HL-60 (cell line): ENCODE measurements around the gene CHRNA1.

ENCODE experiments used
- DNase-seq, 2 experiments: peaks; one replicate each; pipeline ENCODE4 v3.0.0-alpha.2; 2010 to 2020; ENCODE audit warnings: low read depth in 1 of 2, low spot score in 1 of 2
- H3K27ac ChIP-seq: fragments of 250-450 bp; sonication (Bioruptor Pico); replicated peaks from 2 replicates; pipeline ENCODE4 v1.5.1; 2020; ENCODE audit warnings: mild to moderate bottlenecking, moderate library complexity
- H3K27me3 ChIP-seq: fragments of 250-450 bp; sonication (Bioruptor Pico); 2 replicates; pipeline ENCODE4 v1.5.1; 2021; ENCODE audit warnings: mild to moderate bottlenecking, moderate library complexity; ENCODE audit not compliant: insufficient read depth, poor library complexity, severe bottlenecking
- H3K4me3 ChIP-seq: replicated peaks from 2 replicates; pipeline ENCODE4 v1.5.1; 2011; ENCODE audit warnings: mild to moderate bottlenecking, control low read depth, low read length; ENCODE audit not compliant: insufficient read depth
- CTCF ChIP-seq: IDR thresholded peaks from one replicate; pipeline ENCODE4 v1.5.1; 2011; ENCODE audit warnings: low read length, control low read depth, inconsistent platforms; ENCODE audit not compliant: insufficient read depth
- GABPA ChIP-seq: IDR thresholded peaks from 2 replicates; pipeline ENCODE4 v1.6.1; 2012; ENCODE audit warnings: low read depth
- POLR2AphosphoS5 ChIP-seq: IDR thresholded peaks from 2 replicates; pipeline ENCODE4 v1.6.1; 2012; ENCODE audit warnings: low read depth
- REST ChIP-seq: IDR thresholded peaks from 2 replicates; pipeline ENCODE4 v1.6.1; 2012; ENCODE audit warnings: low read depth; ENCODE audit not compliant: insufficient replicate concordance
- SPI1 ChIP-seq: IDR thresholded peaks from 2 replicates; pipeline ENCODE4 v1.6.1; 2012; ENCODE audit warnings: low read depth, mild to moderate bottlenecking, borderline replicate concordance
- long read RNA-seq: library from polyadenylated mRNA; unstranded; transcript quantifications from one replicate; pipeline ENCODE4 v2.0.0, GENCODE V29; 2020

The CHRNA1 gene
- long read RNA-seq: 0 reads

GRCh38 chr2:174764280-174765255, at the start of gene CHRNA1:
CHRNA1 (minus strand) TSS chr2:174764472; CDS start chr2:174764394, 78 bp downstream.
- no peak within 1 kb of the TSS for H3K27ac ChIP-seq
- H3K27me3 ChIP-seq: peaks cover 11% of the 10 kb centered on the region

GRCh38 chr2:174812037-174812436, 47.8 kb upstream of the CHRNA1 start:
- Histone ChIP-seq H3K4me3 (no peak overlapping the region), H3K27ac (no peak overlapping the region), H3K27me3 (peaks cover 12% of the 10 kb centered on the region)
- TF ChIP-seq SPI1: no peak
- TF ChIP-seq GABPA: no peak
- TF ChIP-seq REST: no peak
- no peak for TF ChIP-seq POLR2AphosphoS5
- no peak for TF ChIP-seq CTCF
- no peak for DNase-seq

More at GRCh38 chr2:174764280-174765255, at the start of gene CHRNA1:
- DNase-seq: no peak
- TF ChIP-seq GABPA (no peak), POLR2AphosphoS5 (no peak), REST (no peak), CTCF (no peak), SPI1 (no peak)
- H3K4me3 ChIP-seq: no peak within 1 kb of the TSS

- no peak for TF ChIP-seq CTCF
- DNase-seq: no peak
- no peak overlapping the region for H3K27ac ChIP-seq
- H3K4me3 ChIP-seq: no peak overlapping the region
- peaks cover 10% of the 10 kb centered on the region for H3K27me3 ChIP-seq
These were observed 43.7 kb upstream of the CHRNA1 start for GRCh38 chr2:174807931-174808330.

- no peak overlapping the region for H3K27ac ChIP-seq
- no peak for TF ChIP-seq GABPA
- TF ChIP-seq CTCF: no peak
- TF ChIP-seq SPI1: no peak
- no peak for TF ChIP-seq POLR2AphosphoS5
- no peak for TF ChIP-seq REST
- peaks cover 10% of the 10 kb centered on the region for H3K27me3 ChIP-seq
- no peak for DNase-seq
- H3K4me3 ChIP-seq: no peak overlapping the region
These were observed 41.5 kb upstream of the CHRNA1 start for GRCh38 chr2:174805803-174806202.
